SHP77 (cell line): ENCODE results near the gene ADD1.

Source experiments
- DNase-seq, 2 experiments: peaks; one replicate each; lab custom pipeline; 2025; lab: John Stamatoyannopoulos, UW

Gene ADD1

DNA sequence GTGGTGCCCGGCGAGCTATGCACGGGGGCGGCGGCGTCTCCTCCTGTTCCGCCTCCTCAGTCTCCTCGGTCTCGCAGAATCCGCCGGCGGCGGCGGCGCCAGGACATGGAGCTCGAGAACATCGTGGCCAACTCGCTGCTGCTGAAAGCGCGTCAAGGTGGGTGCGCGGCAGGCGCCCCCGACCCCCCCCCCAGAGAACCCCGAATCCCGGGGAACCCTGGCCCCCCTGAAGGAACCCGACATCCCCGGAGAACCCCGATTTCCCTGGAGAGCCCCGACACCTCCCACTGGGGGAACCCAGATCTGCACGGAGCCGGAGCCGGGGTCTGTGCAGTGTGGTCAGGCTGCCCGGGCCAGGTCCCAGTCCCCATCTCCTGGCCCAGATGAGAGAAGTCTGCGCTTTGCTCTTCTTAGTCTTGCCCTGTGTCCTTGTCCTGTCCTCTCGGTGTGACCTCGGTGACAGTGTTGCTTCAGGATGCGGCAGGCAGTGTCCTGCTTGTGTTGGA is 120.4 kb downstream of the ADD1 start:
- DNase-seq = no peak

DNA sequence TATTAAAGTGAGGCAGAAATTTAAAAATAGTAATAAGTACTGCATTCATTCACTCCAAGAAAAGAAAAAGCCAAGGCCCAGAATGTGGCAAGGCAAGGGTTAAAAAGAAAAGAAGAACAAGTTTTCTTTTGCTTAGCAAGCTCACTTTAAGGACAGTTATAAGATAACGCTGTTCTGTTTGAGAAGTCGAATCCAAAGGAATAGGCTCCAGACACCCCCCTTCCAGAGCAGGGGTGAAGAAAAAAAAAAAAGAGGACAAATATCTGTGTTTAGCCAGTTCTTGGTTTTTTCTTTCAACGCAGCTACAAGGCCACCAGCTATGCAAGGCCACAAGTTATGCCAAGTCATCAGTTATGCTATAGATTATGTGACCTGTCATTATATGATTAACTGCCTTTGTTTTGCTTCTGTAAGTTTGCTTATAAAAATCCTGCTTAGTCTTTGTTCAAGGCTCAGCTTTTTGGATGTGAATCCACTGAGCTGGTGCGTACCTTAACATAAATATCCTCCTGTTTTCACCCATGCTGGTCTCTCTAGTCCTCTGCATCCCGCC is 121.1 kb downstream of the ADD1 start:
- DNase-seq = no peak

DNA sequence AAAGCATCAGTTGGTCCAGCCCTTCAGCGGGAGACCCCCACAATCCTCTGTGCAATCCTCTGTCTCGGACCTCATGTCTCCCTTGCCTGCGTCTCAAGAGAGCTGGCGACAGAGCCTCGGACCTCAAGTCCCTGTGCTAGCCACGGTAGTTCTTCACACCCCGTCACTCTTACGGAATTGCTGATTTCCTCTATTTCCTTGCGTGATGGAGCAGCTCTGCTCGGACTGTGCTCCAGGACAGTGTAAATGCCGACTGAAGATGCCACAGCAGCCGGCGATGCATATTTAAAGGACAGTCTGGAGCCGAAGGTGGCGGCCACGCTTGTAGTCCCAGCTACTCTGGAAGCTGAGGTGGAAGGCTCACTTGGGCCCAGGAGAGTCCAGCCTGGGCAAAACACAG is 121.6 kb downstream of the ADD1 start:
- DNase-seq = no peak

DNA sequence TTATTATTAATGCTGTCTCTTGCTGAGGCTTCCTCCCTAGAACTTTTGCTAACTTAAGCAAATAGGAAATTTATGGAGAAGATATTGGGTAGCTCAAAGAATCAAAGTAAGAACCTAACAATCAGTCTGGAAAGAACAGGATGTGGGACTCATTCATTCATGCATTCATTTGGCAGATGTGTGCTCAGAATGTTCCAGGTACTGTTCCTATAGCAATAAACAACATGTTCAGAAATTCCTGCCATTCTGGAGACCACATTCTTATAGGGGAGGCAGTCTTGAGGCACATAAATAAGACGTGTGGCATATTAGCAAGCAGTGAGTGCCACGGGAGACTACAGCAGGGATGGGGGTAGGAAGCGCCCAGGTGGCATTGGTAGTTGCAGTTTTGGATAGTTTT is 124.7 kb downstream of the ADD1 start:
- no peak for DNase-seq

DNA sequence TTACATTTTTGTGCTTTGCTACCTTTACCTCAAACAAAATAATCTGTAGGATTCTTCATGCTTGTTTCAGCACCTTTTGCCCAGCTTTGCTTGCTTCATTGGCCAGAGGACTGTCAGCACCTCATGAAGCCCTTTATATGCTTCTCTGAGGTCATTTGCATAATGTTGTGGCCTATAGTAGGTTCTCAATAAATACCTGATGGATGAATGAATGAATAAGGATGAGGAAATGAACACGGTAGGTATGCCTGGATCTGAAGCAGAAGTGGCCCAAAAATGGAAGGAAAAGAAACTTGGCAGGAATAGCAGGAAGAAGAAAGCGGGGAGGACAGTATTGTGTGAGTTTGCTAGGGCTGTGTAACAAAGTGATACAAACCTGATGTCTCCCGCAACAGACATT is 127.6 kb downstream of the ADD1 start:
- no peak for DNase-seq

DNA sequence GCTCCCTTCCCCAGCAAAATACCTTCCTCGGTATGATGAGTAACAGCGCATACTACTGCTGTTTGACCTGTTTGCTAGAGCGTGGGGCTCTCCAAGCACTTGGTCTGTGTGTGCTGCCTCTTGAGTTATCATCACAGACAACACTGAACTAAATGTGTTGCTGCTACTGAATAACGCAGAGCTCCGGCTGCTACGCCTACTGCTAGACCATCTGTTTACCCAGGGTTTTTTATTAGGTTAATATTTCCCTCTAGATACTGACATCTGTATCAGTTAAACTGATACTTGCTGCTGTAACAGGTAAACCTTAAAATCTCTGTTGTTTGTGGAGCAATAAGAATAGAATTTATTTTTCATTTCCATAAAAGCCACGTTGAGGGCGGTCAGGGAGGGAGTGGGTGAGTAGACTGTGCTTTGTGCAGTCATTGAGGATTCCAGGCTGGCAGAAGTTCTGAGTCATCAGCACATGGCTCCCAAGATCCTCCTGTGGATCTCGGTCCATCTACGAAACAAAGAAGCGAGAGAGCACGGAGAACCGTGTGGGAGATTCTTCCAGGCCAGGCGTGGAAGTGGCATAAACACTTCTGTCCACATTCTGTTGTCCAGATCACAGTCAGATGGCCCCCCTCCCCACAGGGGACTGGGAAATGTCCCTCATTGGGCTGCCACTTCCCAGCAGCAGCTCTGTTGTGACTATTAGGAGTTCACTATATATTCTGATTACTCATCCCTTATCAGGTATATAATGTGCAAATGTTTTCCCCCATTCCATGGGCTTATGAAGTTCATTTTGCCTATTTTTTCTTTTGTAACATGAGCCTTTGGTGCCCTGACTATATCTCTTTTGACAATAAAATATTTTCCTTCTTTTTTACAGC is 133.8 kb downstream of the ADD1 start:
- peak in 1 of 2 experiments; percentile 2 for DNase-seq
